ENCODE data around the gene SP9. TPM values are rescaled to one million over a fixed set of nuclear protein-coding genes. Genes with fewer than 3 reads are reported as not detected.

SP9 gene
- total RNA-seq, 1 experiment from 2014 or later, result not detected

- peaks cover 0 to 2% (median 0%) of the 10 kb centered on the region in 3 experiments; a peak in 1 of 7 replicates for H3K36me3 Mint-ChIP-seq (ENCODE audit: insufficient read depth in 1 of 3, low read depth in 3 of 3)
- Histone ChIP-seq H3K4me1 (ENCODE audit: insufficient read depth, low read length) (peaks cover 3% of the 10 kb centered on the region; the same call in 1 of the 2 replicates), H2AK5ac (ENCODE audit: insufficient read length, low read length) (no peak overlapping the region), H2BK12ac (ENCODE audit: insufficient read length, low read depth, low read length) (no peak overlapping the region), H3K4me2 (ENCODE audit: insufficient read depth, insufficient read length, low read length) (peak overlapping the region; percentile 50), H2BK120ac (ENCODE audit: low read depth, low read length, poor library complexity, severe bottlenecking) (no peak overlapping the region), H3K27me3 (ENCODE audit: insufficient read depth, low read length) (peaks cover 51% of the 10 kb centered on the region), H2BK20ac (ENCODE audit: low read depth, low read length, poor library complexity, severe bottlenecking) (no peak overlapping the region), H2AFZ (ENCODE audit: low read length) (no peak overlapping the region), H2BK5ac (ENCODE audit: insufficient read length, low read length) (no peak overlapping the region), H3T11ph (ENCODE audit: low read length) (no peak overlapping the region), H4K5ac (ENCODE audit: insufficient read length, low read depth, low read length) (no peak overlapping the region), H3K23ac (ENCODE audit: insufficient read length, low read depth, low read length) (no peak overlapping the region), H2BK15ac (ENCODE audit: low read depth, low read length) (no peak overlapping the region), H3K4ac (ENCODE audit: low read depth, low read length) (no peak overlapping the region), H3K18ac (ENCODE audit: insufficient read length, low read depth, low read length) (no peak overlapping the region), H3K79me2 (ENCODE audit: insufficient read depth, low read length) (no peaks in the 10 kb centered on the region), H3K27ac (ENCODE audit: insufficient read length, low read depth, low read length) (no peak overlapping the region), H3K14ac (ENCODE audit: insufficient read depth, low read length) (no peak overlapping the region), H4K91ac (ENCODE audit: insufficient read length, low read depth, low read length) (no peak overlapping the region), H4K8ac (replicated peaks; ENCODE audit: insufficient read length, low read depth, low read length) (no peak overlapping the region), H3K79me1 (ENCODE audit: insufficient read depth, low read depth, low read length, poor library complexity, severe bottlenecking) (no peaks in the 10 kb centered on the region), H3K9ac (ENCODE audit: extremely low read depth, insufficient read length, low read length) (no peak overlapping the region), H3K9me3 (ENCODE audit: control insufficient read depth, low read depth, low read length) (no peaks in the 10 kb centered on the region), H3K23me2 (ENCODE audit: insufficient read length, low read depth, low read length, poor library complexity, severe bottlenecking) (peaks cover 20% of the 10 kb centered on the region), H3K56ac (ENCODE audit: insufficient read length, low read depth, low read length) (no peak overlapping the region), H4K20me1 (ENCODE audit: control insufficient read depth, insufficient read depth, insufficient read length) (no peaks in the 10 kb centered on the region)
- no peak for TF ChIP-seq CTCF (conservative IDR thresholded peaks at IDR 0.05)
- peak overlapping the region; percentile 74 to 94 for H3K4me3 Mint-ChIP-seq
- DNase-seq, result peak; percentile 51
- peaks cover 90% of the 10 kb centered on the region for H3K27me3 Mint-ChIP-seq (ENCODE audit: low read depth)
- no peak overlapping the region for H3K27ac Mint-ChIP-seq
- H3K9me3 Mint-ChIP-seq, result peaks cover 3 to 7% of the 10 kb centered on the region in 2 experiments; a peak in 2 of 5 replicates
- no CpG with 5 or more reads among the region's 30 CpGs for WGBS (ENCODE audit: extremely low coverage, insufficient read length, low lambda C conversion rate)
- peaks cover 27 to 36% of the 10 kb centered on the region in 2 experiments for H3K4me1 Mint-ChIP-seq
Measured at GRCh38 chr2:174325373-174326160, 9.2 kb upstream of the SP9 start.
